Measurements from ENCODE around the gene MYL12A.
"Not testable (repeated sequence)": the region's sequence is repeated elsewhere in the genome, so short reads cannot be mapped to it uniquely, and the experiment has no call there.

Gene MYL12A

GRCh38 chr18:3247240-3248061 is at the start of gene MYL12A:
Gene MYL12A, plus strand, starts transcription at chr18:3247801. Its CDS starts 5,447 bp downstream, at chr18:3253248.
- DNase-seq = peak; percentile 97

- DNase-seq = not testable (repeated sequence)
These were observed 49.2 kb upstream of the MYL12A start for GRCh38 chr18:3198260-3198860.

- no peak for DNase-seq
These were observed 47.5 kb upstream of the MYL12A start for GRCh38 chr18:3199942-3200645.

- no peak for DNase-seq
These were observed 42.4 kb upstream of the MYL12A start for GRCh38 chr18:3205239-3205638.

GRCh38 chr18:3207565-3207964 is 40.0 kb upstream of the MYL12A start:
- no peak for DNase-seq

GRCh38 chr18:3209859-3210569 is 37.6 kb upstream of the MYL12A start:
- peak; percentile 56 for DNase-seq

- no peak for DNase-seq
These were observed 36.2 kb upstream of the MYL12A start for GRCh38 chr18:3211236-3211992.

- no peak for DNase-seq
These were observed 34.9 kb upstream of the MYL12A start for GRCh38 chr18:3212657-3213056.

GRCh38 chr18:3213300-3214059 is 34.1 kb upstream of the MYL12A start:
- peak; percentile 71 for DNase-seq

- DNase-seq = no peak
These were observed 32.6 kb upstream of the MYL12A start for GRCh38 chr18:3214855-3215637.

- no peak for DNase-seq
These were observed 30.6 kb upstream of the MYL12A start for GRCh38 chr18:3216987-3217386.

- peak; percentile 8 for DNase-seq
These were observed 29.5 kb upstream of the MYL12A start for GRCh38 chr18:3217948-3218647.

- no peak for DNase-seq
These were observed 28.8 kb upstream of the MYL12A start for GRCh38 chr18:3218819-3219218.

- DNase-seq = no peak
These were observed 28.4 kb upstream of the MYL12A start for GRCh38 chr18:3219241-3219630.

- DNase-seq = no peak
These were observed 27.8 kb upstream of the MYL12A start, which contains the start of gene MYOM1 for GRCh38 chr18:3219631-3220335. Gene MYOM1, minus strand, starts transcription at chr18:3219968. Its CDS starts 4,745 bp downstream, at chr18:3215223.

GRCh38 chr18:3220868-3221267 is 26.7 kb upstream of the MYL12A start:
- not testable (repeated sequence) for DNase-seq

- no peak for DNase-seq
These were observed 26.1 kb upstream of the MYL12A start for GRCh38 chr18:3221496-3221895.

GRCh38 chr18:3223356-3223755 is 24.2 kb upstream of the MYL12A start:
- no peak for DNase-seq

GRCh38 chr18:3224223-3224622 is 23.4 kb upstream of the MYL12A start:
- DNase-seq = no peak

All from hematopoietic multipotent progenitor cell treated with erythropoietin and hydrocortisone succinate and interleukin-3 and kit ligand, for 8 days (in vitro differentiated cells).